Right ventricle myocardium inferior (tissue), 1 donor: ENCODE measurements around the gene ZNF579. TPM values are rescaled to one million over a fixed set of nuclear protein-coding genes. Genes with fewer than 3 reads are reported as not detected.
"Not testable (repeated sequence)": the region's sequence is repeated elsewhere in the genome, so short reads cannot be mapped to it uniquely, and the experiment has no call there.

Experiments
- ATAC-seq: fragments of 200-7000 bp; cut with Tn5 transposase; one replicate; pipeline ENCODE4 v1.9.1; 2020; ENCODE audit warnings: mild to moderate bottlenecking, moderate library complexity
- DNase-seq: peaks from one replicate; pipeline ENCODE4 v3.0.0; 2021; ENCODE audit errors: missing footprints
- intact Hi-C: fragments of 100-400 bp; cut with DNase I; formaldehyde crosslinking; loops from one replicate; pipeline ENCODE4 v1.11.0; 2022
- total RNA-seq: library from RNA; stranded (reverse); fragmentation: NEBNext Ultra II Directional; extraction: Animal tissue kit (Norgen Biotek cat#: 25700); gene quantifications from one replicate; pipeline ENCODE4 v1.2.1, GENCODE V29; 2021
- donor health status: DM: no; HTN: yes; CAD: no; lungs with severe emphysema.

ZNF579 gene
- total RNA-seq, 1 donor from 2014 or later, result 13.1 TPM

- not testable (repeated sequence) for ATAC-seq, DNase-seq
- intact Hi-C loops, result loop anchor here (5.0 kb wide), 2 partner anchors 37 to 67 kb away; partner anchors contain the start of gene SBK3
These were observed 3.2 kb upstream of the ZNF579 start for GRCh38 chr19:55583897-55584296.

GRCh38 chr19:55582284-55582683, 1.6 kb upstream of the ZNF579 start:
- intact Hi-C loops, result loop anchor here (5.0 kb wide), 2 partner anchors 35 to 65 kb away; partner anchors contain the start of gene SBK3
- not testable (repeated sequence) for DNase-seq, ATAC-seq

DNA sequence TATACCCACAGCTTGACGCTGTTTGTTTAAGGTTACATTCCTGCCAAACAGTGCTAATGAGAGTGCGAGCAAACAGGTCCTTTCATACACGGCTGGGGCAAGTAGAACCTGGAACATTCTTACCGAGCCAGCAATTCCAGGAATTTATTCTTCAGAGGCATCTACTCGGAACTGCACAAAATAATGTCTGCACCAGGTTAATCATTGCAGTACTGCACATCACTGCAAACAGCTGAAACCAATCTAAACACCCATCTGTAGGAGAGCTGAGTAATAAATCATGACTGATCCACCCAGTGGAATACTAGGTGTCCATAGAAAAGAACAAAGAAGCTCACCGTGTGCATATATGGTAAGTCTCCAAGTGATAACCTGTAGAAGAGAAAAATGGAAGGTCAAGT, 1.2 kb upstream of the ZNF579 start:
- no peak for ATAC-seq
- intact Hi-C loops, result loop anchor here (2.0 to 5.0 kb wide), 3 partner anchors 17 to 65 kb away; partner anchors contain the start of genes FIZ1 and SBK3
- DNase-seq, result no peak

DNA sequence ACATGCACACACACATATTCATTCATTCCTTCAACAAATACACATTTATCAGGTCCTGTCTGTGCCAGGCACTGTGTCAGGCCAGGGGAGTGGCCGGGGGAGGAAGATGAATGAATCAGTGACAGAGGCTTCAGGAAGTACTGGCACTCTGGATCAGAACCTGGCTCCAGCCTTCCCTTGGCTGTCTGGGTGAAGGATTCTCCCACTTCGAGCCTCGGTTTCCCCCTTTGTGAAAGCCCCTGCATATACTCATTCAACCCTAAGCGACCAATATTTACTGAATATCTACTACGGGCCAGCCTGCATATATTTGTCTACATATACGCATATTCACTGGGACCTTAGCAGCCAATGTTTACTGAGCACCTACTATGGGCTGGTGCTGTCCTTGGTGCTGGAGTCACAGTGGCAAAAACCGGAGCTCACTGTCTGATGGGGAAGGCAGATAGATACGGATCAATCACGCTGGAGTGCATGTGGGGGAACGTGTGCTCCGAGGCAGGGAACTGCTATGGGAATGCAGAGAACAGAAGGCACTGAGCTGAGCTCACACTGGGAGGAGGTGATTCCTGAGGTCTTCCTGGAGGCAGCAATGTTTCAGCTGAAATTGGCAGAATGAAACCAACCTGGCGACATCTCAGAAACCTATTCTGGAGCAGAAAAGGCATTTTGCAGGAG, 636 bp upstream of the ZNF579 start:
- DNase-seq (no peak), ATAC-seq (no peak)
- intact Hi-C loops, result loop anchor here (2.0 to 5.0 kb wide), 3 partner anchors 18 to 64 kb away; partner anchors contain the start of genes FIZ1 and SBK3

- DNase-seq (no peak), ATAC-seq (peak; percentile 58)
- intact Hi-C loops, result loop anchor here (2.0 to 5.0 kb wide), 3 partner anchors 19 to 63 kb away; partner anchors contain the start of genes FIZ1 and SBK3
These were observed 654 bp downstream of the ZNF579 start for GRCh38 chr19:55579766-55580621.

GRCh38 chr19:55578761-55579747, 1.6 kb downstream of the ZNF579 start:
- DNase-seq, result no peak
- no peak for ATAC-seq
- intact Hi-C loops, result no loop called here

GRCh38 chr19:55578031-55578760, 2.5 kb downstream of the ZNF579 start:
- no peak for DNase-seq
- ATAC-seq, result no peak
- intact Hi-C loops, result no loop called here

GRCh38 chr19:55576746-55577145, 3.9 kb downstream of the ZNF579 start:
- DNase-seq, result no peak
- intact Hi-C loops, result no loop called here
- no peak for ATAC-seq

GRCh38 chr19:55573929-55574328, 6.7 kb downstream of the ZNF579 start:
- intact Hi-C loops, DNase-seq, ATAC-seq: not testable (repeated sequence)

GRCh38 chr19:55569477-55569876, 11.2 kb downstream of the ZNF579 start:
- DNase-seq, intact Hi-C loops, ATAC-seq: not testable (repeated sequence)

DNA sequence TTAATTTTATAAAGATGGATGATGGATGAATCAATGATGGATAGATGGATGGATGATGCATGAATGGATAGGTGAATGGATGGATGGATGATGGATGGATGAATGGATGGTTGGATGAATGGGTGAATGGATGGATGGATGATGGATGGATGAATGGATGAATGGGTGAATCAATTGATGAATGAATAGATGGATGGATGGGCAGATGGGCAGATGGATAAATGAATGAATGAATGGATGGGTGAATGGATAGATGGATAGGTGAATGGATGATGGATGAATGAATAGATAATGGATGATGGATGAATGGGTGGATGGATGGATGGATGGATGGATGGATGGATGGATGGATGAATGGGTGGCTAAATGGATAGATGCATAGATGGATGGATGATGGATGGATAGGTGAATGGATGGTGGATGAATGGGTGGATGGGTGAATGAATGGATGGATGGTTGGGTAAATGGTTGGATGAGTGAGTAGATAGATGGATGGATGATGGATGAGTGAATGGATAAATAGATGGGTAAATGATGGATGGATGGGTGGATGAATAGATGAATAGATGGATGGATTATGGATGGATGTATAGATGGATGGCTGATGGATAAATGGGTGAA, 12.8 kb downstream of the ZNF579 start:
- DNase-seq (no peak), ATAC-seq (no peak)
- intact Hi-C loops, result no loop called here

DNA sequence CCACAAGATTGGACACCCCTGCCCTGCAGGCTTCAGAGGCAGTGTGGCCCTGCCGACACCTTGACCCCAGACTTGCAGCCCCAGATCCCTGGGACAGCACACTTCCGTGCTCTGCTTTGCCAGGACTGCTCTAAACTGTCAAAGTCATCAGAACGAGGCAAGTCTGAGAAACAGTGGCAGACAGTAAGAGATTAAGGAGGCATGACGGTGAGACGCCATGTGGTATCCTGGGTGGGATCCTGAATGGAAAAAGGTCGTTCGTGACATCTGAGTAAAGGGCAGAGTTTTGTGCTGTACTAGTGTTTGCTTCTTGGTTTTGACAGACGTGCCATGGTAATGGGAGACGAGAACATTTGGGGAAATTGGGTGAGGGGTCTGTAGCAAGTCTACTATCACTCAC, 13.8 kb downstream of the ZNF579 start:
- no peak for DNase-seq
- intact Hi-C loops, result no loop called here
- no peak for ATAC-seq

- ATAC-seq (peak; percentile 90), DNase-seq (peak; percentile 79)
- intact Hi-C loops, result loop anchor here (1.0 kb wide), 1 partner anchor 16 kb away; no protein-coding TSS in a partner anchor
These were observed 17.4 kb downstream of the ZNF579 start for GRCh38 chr19:55563261-55563690.

DNA sequence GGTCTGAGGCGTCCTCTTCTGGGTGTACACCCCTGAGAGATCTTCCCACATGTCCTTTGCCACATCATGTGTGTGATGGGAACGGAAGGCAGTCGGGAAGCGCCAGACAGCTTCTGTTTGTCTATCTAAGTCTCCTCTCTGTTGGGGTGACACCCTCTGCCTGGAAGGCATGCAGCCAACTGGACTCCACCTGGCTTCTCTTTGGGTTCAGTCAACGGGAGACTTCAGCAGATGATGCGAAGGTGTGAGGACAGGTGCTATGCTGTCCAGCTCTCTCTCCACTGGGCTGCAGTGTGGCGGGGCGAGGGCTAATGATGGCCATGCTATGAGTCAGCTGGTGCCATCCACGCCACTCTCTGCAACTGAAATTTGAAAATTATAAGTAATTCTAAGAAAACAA, 21.0 kb downstream of the ZNF579 start:
- ATAC-seq, result no peak
- DNase-seq, result no peak
- intact Hi-C loops, result no loop called here

DNA sequence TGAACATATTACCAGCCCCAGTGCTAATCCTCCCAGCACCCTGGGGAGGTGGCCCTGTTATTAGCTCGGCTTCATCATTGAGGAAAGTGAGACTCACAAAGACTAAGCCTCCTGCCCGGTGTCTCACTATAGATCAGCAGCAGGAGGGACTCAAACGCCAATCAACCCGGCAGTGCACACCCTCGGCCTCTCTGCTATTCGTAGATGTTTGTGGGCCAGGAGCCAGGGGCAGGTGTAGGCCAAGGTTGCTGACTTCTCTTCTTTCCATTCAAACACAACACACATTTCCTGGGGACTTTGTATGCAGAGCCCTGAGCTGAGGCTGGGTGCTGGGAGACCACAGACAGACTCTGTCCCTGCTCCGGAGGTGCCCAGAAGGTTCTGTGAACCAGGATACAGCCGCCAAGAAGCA, 25.9 kb downstream of the ZNF579 start:
- intact Hi-C loops, result no loop called here
- DNase-seq, result no peak
- no peak for ATAC-seq

DNA sequence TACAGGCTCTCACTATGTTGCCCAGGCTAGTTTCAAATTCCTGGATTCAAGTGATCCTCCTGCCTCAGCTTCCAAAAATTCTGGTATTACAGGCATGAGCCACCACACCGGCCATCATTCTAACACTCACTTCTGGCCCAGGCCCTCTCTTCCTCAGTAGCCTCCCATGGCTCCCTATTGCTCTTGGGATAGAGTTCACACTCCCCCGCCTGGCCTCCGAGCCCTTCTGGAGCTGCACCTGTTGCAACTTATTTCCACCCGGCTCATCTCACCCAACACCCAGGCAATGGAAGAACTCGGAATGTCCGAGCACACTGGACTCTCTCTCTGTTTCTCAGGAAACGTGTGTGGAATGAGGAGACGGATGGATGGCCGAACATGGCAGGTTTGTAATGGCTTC, 26.3 kb downstream of the ZNF579 start:
- intact Hi-C loops, result no loop called here
- DNase-seq, result no peak
- no peak for ATAC-seq
